ENCODE data around the gene CNN2.

CNN2 gene

DNA sequence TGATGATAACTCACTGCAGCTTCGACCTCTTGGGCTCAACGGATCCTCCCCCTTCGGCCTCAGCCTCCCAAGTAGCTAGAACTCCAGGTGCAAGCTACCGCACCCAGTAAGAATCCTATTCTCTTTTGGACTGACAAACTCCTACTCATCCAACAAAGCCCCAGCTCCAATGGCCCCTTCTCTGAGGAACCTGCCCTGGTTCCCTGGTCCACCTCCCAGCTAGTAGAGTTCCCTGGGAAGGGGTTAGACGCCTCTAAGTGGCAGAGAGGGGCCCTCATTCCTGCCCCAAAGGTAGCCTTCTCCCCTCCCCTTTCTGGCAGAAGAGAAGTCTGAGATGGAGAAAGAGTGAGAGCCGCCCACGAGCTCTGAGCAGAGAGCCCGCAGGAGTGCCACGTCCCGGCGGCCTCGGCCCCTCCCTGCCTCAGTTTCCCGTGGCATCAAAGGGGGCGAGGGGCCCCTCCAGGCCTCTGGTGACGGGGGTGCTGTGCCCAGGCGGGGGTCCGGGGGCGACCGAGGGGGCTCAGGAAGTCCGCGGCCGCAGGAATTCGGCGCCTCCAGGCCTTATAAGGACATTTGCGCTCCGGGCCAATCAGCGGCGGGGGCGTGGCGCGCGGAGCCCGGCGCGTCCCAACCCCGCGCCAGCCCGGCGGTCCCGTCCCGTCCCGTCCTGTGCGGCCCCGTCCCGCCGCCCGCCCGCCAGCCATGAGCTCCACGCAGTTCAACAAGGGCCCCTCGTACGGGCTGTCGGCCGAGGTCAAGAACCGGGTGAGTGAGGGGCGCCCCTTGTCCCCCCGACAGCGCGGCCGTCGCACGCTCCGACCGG is at the start of gene CNN2:
Gene CNN2, plus strand, starts transcription at position 649 of the 823 bp plus-strand sequence. Its CDS starts 54 bp downstream, at position 703.
- Histone ChIP-seq H3K27me3 (peaks cover 10 to 48% (median 45%) of the 10 kb centered on the region in 11 experiments; a peak in 21 of 22 replicates), H3K9ac (peak within 1 kb of the TSS; percentile 36 to 79 (median 69); a peak in 21 of 22 replicates), H3K4me2 (peak within 1 kb of the TSS; percentile 91 to 99 (median 95)), H3K27ac (peak within 1 kb of the TSS in 7 of 11 experiments; percentile 35 to 63 (median 49); a peak in 13 of 22 replicates), H3K4me1 (peaks cover 8 to 50% (median 39%) of the 10 kb centered on the region in 10 experiments; a peak in 19 of 20 replicates), H4K20me1 (peaks cover 0 to 37% (median 13%) of the 10 kb centered on the region in 11 experiments; a peak in 13 of 22 replicates), H3K9me3 (replicated peaks in 1 of 11) (no peaks in the 10 kb centered on the region), H3K4me3 (peak within 1 kb of the TSS; percentile 58 to 92 (median 64)), H3K36me3 (peaks cover 0 to 12% (median 0%) of the 10 kb centered on the region in 11 experiments; a peak in 2 of 22 replicates)
- TF ChIP-seq Cebpa-rat (IDR thresholded peaks at IDR 0.05) = no peak

GRCh38 chr19:977058-977464 is 49.3 kb upstream of the CNN2 start:
- H3K9me3 ChIP-seq (replicated peaks in 1 of 11) = no peaks in the 10 kb centered on the region
- H3K9ac ChIP-seq = no peak overlapping the region; a peak in 2 of 22 replicates
- H3K36me3 ChIP-seq = peaks cover 4 to 37% (median 20%) of the 10 kb centered on the region in 11 experiments; a peak in 20 of 22 replicates
- no peak overlapping the region for H3K4me3 ChIP-seq
- peaks cover 0 to 38% (median 0%) of the 10 kb centered on the region in 11 experiments; a peak in 5 of 22 replicates for H4K20me1 ChIP-seq
- no peak overlapping the region for H3K27ac ChIP-seq
- no peaks in the 10 kb centered on the region for H3K27me3 ChIP-seq
- peaks cover 0 to 8% (median 6%) of the 10 kb centered on the region in 10 experiments; a peak in 6 of 20 replicates for H3K4me1 ChIP-seq
- H3K4me2 ChIP-seq = no peak overlapping the region
- TF ChIP-seq Cebpa-rat (IDR thresholded peaks at IDR 0.05) = no peak

GRCh38 chr19:979318-979741 is 47.1 kb upstream of the CNN2 start:
- Histone ChIP-seq H3K36me3 (peaks cover 0 to 15% (median 0%) of the 10 kb centered on the region in 11 experiments; a peak in 7 of 22 replicates), H3K9me3 (replicated peaks in 1 of 11) (no peaks in the 10 kb centered on the region), H3K4me3 (no peak overlapping the region), H3K4me2 (no peak overlapping the region), H3K27ac (no peak overlapping the region), H4K20me1 (peaks cover 0 to 22% (median 0%) of the 10 kb centered on the region in 11 experiments; a peak in 4 of 22 replicates), H3K9ac (no peak overlapping the region), H3K27me3 (no peaks in the 10 kb centered on the region), H3K4me1 (peaks cover 14 to 24% (median 19%) of the 10 kb centered on the region in 10 experiments; a peak in 19 of 20 replicates)
- TF ChIP-seq Cebpa-rat (IDR thresholded peaks at IDR 0.05) = no peak

DNA sequence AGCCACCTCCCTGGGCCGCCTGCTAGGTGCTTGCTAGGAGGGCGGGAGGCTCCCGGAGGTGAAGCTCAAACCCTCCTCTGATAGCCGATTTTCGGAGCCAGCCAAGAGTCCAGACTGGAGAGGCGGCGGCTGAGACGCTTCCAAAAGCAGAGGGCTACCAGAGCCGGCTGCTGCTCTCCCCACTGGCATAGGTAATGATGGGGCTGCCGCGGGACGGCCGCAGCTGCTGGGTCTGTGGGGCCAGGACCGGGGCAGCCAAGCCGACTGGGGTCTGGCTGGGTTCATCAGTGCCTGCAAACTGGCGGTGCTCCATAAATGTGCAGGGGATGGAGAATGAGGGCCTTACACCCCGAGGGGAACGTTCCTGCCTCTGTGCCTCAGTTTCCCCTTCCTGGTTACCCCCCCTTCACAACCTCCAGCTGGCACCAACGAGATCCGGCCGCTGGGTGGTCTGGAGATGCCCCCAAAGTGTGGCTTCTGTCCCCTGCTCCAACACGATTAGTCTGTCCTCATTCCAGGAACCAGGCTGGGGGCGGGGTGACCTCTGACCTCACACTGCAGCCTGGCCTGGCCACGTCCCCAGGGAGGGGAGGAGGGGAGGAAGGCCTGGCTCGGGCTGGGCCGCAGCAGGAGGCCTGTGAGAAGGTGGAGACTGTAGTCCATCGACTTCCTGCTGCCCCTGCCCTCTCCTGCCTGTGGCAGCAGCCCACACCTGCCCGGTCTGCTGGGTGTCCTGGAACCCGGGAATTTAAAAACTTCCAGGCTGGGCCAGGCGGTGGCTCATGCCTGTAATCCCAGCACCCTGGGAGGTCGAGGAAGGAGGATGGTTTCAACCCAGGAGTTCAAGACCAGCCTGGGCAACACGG is 46.0 kb upstream of the CNN2 start:
- no peak for TF ChIP-seq Cebpa-rat (IDR thresholded peaks at IDR 0.05)
- H3K9ac ChIP-seq = no peak overlapping the region
- peaks cover 0 to 19% (median 7%) of the 10 kb centered on the region in 11 experiments; a peak in 14 of 22 replicates for H4K20me1 ChIP-seq
- H3K4me3 ChIP-seq = no peak overlapping the region
- no peak overlapping the region for H3K27ac ChIP-seq
- peak overlapping the region in 5 of 11 experiments; percentile 5 to 56 (median 19); a peak in 6 of 22 replicates for H3K4me2 ChIP-seq
- peaks cover 0 to 7% (median 0%) of the 10 kb centered on the region in 11 experiments; a peak in 3 of 22 replicates for H3K36me3 ChIP-seq
- no peaks in the 10 kb centered on the region for H3K27me3 ChIP-seq
- peaks cover 21 to 32% (median 27%) of the 10 kb centered on the region in 10 experiments for H3K4me1 ChIP-seq
- H3K9me3 ChIP-seq (replicated peaks in 1 of 11) = no peaks in the 10 kb centered on the region

DNA sequence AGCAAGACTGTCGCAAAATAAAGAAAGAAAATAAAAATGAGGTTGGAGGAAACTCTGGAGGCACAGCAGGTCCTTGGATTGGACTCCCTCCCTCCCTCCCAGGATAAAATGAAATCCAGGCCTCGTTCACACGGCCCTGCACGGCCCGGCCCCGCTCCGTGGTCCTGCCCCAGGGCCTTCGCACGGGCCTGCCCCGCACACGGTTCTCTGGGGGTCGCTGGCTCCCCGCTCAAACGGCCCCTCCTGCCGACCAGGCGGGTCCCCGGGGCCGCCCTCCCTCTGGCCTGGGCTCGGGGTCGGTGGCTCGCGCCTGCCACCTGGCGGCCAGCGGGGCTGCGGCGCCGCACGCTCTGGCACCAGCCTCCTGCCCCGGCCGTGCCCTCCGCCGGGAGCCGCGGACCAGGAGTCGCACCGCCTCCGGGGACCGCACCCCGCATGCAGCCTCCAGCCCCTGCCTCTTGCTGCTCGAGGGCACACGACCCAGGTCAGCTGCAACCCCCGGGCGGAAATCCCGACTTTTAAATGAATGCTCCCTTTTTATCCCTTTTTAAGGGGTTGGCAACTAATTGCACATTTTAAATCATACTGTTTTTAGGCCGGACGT is 43.7 kb upstream of the CNN2 start:
- Histone ChIP-seq H3K9ac (peak overlapping the region; percentile 38 to 94 (median 60); a peak in 14 of 22 replicates), H3K4me2 (peak overlapping the region; percentile 72 to 96 (median 88)), H3K36me3 (peaks cover 12 to 23% (median 22%) of the 10 kb centered on the region in 11 experiments), H3K4me1 (peaks cover 24 to 40% (median 32%) of the 10 kb centered on the region in 10 experiments), H3K9me3 (replicated peaks in 1 of 11) (no peaks in the 10 kb centered on the region), H3K27me3 (no peaks in the 10 kb centered on the region), H4K20me1 (peaks cover 0 to 29% (median 15%) of the 10 kb centered on the region in 11 experiments; a peak in 15 of 22 replicates), H3K4me3 (peak overlapping the region in 5 of 10 experiments; percentile 2 to 49 (median 33); a peak in 8 of 20 replicates), H3K27ac (peak overlapping the region in 1 of 11 experiments; percentile 91; a peak in 2 of 22 replicates)
- no peak for TF ChIP-seq Cebpa-rat (IDR thresholded peaks at IDR 0.05)

- Histone ChIP-seq H3K9ac (peak within 1 kb of the TSS; percentile 82 to 94 (median 87)), H3K4me1 (peaks cover 31 to 55% (median 45%) of the 10 kb centered on the region in 10 experiments), H3K27ac (peak within 1 kb of the TSS; percentile 81 to 93 (median 86)), H4K20me1 (peaks cover 0 to 45% (median 24%) of the 10 kb centered on the region in 11 experiments; a peak in 17 of 22 replicates), H3K4me3 (peak within 1 kb of the TSS; percentile 83 to 98 (median 93)), H3K4me2 (peak within 1 kb of the TSS; percentile 72 to 99 (median 90)), H3K36me3 (peaks cover 19 to 37% (median 32%) of the 10 kb centered on the region in 11 experiments), H3K27me3 (no peaks in the 10 kb centered on the region), H3K9me3 (replicated peaks in 1 of 11) (no peaks in the 10 kb centered on the region)
- no peak for TF ChIP-seq Cebpa-rat (IDR thresholded peaks at IDR 0.05)
These were observed 42.0 kb upstream of the CNN2 start, which contains the start of gene WDR18 for GRCh38 chr19:984165-984967. WDR18 (plus strand) TSS chr19:984345; CDS start chr19:984354, 9 bp downstream.

GRCh38 chr19:986083-986482 is 40.3 kb upstream of the CNN2 start:
- no peaks in the 10 kb centered on the region for H3K27me3 ChIP-seq
- peaks cover 26 to 55% (median 44%) of the 10 kb centered on the region in 10 experiments for H3K4me1 ChIP-seq
- peaks cover 31 to 54% (median 50%) of the 10 kb centered on the region in 11 experiments for H3K36me3 ChIP-seq
- H3K9me3 ChIP-seq (replicated peaks in 1 of 11) = 0 out of 22 replicates have a peak, but pooled peaks cover 0 to 4% (median 0%) of the 10 kb centered on the region in 11 experiments
- H4K20me1 ChIP-seq = peaks cover 0 to 62% (median 30%) of the 10 kb centered on the region in 11 experiments; a peak in 19 of 22 replicates
- H3K4me2 ChIP-seq = peak overlapping the region in 1 of 11 experiments; percentile 88; a peak in 1 of 22 replicates
- peak overlapping the region in 3 of 11 experiments; percentile 15 to 87 (median 34); a peak in 1 of 22 replicates for H3K9ac ChIP-seq
- TF ChIP-seq Cebpa-rat (IDR thresholded peaks at IDR 0.05) = no peak
- no peak overlapping the region for H3K27ac ChIP-seq
- no peak overlapping the region for H3K4me3 ChIP-seq

Data from BLaER1 treated with 17β-estradiol and CSF1 and Interleukin-3, amounts not matched to agents 10 nM and 100 nM (cell line).